ENCODE data around the gene ASMT.
"Not testable (repeated sequence)": the region's sequence is repeated elsewhere in the genome, so short reads cannot be mapped to it uniquely, and the experiment has no call there.

The ASMT gene

DNA sequence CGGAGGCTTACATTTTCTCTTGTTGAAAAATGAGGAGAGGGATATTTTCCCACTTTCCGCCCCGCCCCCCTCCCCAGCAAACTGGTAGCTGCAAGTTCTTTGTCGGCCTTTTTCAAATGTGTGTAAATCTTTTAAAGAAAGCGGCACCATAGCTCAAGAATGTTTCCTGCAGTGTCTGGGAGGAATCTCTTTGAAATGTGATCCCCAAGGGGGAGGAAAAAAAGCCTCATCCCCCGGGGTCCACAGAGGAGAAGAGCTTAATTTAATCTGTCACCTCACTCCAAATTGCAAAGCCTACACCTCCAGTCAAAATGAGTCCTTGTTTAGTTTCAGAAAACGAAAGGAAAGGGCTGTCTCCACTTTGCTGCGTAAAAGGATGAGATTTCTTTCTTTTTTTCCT, 34.8 kb downstream of the ASMT start:
- peak; percentile 9 for DNase-seq (ENCODE audit: low read depth)

DNA sequence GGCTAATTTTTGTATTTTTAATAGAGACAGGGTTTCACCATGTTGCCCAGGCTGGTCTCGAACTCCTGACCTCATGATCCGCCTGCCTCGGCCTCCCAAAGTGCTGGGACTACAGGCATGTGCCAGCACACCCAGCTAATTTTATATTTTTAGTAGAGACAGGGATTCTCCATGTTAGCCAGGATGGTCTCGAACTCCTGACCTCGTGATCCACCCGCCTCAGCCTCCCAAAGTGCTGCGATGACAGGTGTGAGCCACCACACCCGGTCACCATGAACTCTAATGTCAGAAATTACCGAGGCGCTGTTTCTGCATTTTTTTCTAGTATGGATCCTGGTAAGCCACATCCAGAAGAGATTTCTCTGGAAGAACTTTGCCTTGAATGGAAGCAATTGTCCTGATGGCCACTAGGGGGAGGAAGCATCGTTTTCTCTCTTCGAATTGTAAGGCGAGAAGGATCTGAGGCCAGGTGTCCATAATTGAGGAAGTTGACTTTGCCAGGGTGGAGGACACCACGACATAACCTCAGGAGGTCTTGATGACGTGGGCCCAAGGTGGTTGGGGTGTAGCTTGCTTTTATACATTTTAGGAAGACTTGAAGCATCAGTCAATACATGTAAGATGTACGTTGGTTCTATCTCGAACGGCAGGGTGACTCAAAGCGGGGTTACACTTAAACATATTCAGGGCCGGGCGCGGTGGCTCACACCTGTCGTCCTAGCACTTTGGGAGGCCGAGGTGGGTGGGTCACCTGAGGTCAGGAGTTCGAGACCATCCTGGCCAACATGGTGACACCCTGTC, 37.4 kb downstream of the ASMT start:
- DNase-seq (ENCODE audit: low read depth), result peak; percentile 57

GRCh38 chrX:1656379-1656778, 41.5 kb downstream of the ASMT start:
- no peak for DNase-seq (ENCODE audit: low read depth)

GRCh38 chrX:1657367-1658070, 42.7 kb downstream of the ASMT start:
- peak; percentile 72 for DNase-seq (ENCODE audit: low read depth)

GRCh38 chrX:1658071-1658491, 43.2 kb downstream of the ASMT start:
- DNase-seq (ENCODE audit: low read depth), result no peak

GRCh38 chrX:1659664-1660461, 45.0 kb downstream of the ASMT start:
- no peak for DNase-seq (ENCODE audit: low read depth)

DNA sequence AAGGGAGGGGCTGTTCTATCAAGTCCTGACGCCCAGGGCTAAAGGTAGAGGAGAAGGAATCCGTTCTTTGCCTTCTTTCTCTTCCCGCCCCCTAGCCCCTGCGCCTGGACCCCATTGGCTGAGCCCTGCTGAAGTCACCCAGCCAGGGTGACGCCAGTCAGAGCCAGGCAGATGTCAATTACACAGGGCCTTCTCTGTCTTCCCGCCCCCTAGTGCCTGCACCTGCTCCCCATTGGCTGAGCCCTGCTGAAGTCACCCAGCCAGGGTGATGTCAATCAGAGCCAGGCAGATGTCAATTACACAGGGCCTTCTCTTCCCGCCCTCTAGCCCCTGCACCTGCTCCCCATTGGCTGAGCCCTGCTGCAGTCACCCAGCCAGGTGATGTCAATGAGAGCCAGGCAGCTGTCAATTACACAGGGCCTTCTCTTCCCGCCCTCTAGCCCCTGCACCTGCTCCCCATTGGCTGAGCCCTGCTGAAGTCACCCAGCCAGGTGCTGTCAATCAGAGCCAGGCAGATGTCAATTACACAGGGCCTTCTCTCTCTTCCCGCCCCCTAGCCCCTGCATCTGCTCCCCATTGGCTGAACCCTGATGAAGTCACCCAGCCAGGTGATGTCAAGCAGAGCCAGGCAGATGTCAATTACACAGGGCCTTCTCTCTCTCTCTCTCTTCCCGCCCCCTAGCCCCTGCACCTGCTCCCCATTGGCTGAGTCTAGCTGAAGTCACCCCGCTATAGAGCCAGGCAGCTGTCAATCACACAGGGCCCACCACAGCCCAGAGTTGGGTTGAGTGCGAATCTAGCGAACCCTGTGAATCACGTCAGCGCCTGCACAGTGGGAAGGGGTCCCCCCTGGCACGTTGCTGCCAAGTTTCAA, 46.4 kb downstream of the ASMT start:
- DNase-seq (ENCODE audit: low read depth), result no peak

GRCh38 chrX:1661922-1662221, 47.0 kb downstream of the ASMT start:
- no peak for DNase-seq (ENCODE audit: low read depth)

DNA sequence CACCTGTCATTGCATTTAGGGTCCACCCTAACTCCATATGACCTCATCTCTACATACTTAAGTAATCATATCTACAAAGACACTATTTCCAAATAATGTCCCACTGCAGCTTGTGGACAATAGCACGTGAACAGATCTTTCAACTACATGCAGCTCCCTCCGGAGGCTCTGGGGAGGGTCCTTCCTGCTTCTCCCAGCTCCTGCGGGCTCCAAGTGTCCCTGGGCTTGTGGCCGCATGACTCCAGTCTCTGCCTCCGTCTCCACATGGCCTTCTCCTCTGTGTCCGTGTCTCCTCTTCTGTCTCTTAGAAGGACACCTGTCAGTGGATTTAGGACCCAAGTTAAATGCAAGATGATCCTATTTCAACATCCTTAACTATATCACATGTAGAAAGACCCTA, 52.7 kb downstream of the ASMT start:
- no peak for DNase-seq (ENCODE audit: low read depth)

- DNase-seq (ENCODE audit: low read depth), result peak; percentile 59
Measured at GRCh38 chrX:1673337-1673736, 58.5 kb downstream of the ASMT start.

DNA sequence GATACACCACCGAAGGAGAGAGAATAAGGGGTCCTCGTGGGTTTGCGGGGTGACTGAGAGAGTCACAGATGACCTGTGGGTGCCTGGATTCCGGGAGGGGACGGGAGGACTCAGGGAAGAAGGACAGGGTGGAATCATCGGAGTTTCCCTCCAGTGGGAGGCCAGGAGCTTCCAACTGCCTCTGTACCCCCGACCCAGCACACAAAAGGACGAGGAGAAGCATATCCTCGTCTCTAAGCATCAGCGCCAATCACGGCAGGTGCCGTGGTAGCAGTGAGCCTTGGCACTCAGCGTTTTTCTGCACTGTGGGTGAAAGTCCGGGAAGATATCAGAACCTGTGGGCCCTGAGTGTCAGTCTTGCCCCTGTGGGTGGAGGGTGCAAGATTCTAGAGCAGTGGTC, 62.0 kb downstream of the ASMT start:
- no peak for DNase-seq (ENCODE audit: low read depth)

GRCh38 chrX:1679238-1679637, 64.4 kb downstream of the ASMT start:
- peak; percentile 67 for DNase-seq (ENCODE audit: low read depth)

DNA sequence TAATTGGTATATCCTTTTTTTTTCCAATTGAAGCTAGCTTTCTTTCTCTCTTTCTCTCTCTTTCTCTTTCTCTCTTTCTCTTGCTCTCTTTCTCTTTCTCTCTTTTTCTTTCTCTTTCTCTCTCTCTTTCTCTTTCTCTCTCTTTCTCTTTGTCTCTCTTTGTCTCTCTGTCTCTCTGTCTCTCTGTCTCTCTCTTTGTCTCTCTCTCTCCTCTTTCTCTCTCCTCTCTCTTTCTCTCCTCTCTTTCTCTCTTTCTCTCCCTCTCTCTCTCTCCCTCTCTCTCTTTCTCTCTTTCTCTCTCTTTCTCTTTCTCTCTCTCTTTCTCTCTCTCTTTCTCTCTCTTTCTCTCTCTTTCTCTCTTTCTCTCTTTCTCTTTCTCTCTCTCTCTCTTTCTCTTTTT, 66.6 kb downstream of the ASMT start:
- no peak for DNase-seq (ENCODE audit: low read depth)

DNA sequence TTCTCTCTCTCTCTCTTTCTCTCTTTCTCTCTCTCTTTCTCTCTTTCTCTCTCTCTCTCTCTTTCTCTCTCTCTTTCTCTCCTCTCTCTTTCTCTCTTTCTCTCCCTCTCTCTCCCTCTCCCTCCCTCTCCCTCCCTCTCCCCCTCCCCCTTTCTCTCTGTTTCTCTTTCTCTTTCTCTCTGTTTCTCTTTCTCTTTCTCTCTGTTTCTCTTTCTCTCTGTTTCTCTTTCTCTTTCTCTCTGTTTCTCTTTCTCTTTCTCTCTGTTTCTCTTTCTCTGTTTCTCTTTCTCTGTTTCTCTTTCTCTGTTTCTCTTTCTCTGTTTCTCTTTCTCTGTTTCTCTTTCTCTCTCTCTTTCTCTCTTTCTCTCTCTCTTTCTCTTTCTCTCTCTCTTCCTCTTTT, 67.0 kb downstream of the ASMT start:
- DNase-seq (ENCODE audit: low read depth), result not testable (repeated sequence)

GRCh38 chrX:1682501-1682900, 67.6 kb downstream of the ASMT start:
- not testable (repeated sequence) for DNase-seq (ENCODE audit: low read depth)

DNA sequence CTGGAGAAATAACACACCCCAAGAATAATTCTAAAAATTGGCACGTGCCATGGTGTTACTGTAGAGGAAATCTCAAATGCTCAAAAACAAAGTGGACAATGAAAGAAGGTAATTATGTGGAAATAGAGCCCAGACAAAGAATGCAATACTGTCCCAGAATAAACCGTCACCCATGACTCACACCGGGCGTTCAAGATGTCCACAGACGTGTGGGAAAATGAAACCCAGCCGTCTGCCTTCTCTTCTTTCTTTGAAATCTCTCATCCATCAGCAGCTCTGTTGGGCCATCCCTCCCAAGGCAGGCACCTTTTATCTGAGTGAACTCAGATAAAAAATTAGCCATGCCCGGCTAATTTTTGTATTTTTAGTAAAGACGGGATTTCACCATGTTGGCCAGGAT, 70.0 kb downstream of the ASMT start:
- DNase-seq (ENCODE audit: low read depth), result not testable (repeated sequence)

DNA sequence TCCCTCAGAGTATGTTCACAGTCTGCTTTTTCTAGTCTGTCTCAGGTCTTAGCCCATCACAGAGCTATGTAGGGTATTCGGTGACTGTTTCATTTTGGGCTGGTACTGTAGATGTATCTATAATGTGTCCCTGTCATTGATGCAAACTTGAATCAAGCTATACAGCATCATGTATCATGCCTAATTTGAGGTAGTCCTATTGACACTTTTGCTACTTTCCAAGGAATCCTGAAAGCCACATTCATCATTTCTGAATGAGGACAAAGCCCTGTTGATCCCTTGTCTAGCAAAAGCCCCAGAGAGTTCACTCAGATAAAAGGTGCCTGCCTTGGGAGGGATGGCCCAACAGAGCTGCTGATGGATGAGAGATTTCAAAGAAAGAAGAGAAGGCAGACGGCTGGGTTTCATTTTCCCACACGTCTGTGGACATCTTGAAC, 70.6 kb downstream of the ASMT start:
- peak; percentile 31 for DNase-seq (ENCODE audit: low read depth)

DNA sequence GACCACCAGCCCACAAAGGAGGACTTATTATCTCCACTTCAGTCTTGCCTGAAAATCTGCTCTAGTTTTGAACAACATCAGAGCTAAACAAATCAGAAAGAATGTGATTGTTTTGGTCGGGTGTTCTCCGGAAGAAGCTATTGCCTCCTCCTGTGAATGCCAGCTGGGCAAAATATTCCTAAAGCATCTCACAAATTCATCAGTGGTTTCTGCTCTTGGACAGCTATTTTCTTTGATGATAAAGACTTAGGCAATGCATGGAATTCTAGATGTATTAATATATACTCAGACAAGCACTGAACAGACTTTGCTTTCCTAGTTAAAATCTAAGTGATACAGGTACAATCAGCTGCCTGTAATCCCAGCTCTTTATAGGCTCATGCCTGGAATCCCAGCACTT, 71.8 kb downstream of the ASMT start:
- DNase-seq (ENCODE audit: low read depth), result peak; percentile 80
